Activated naive CD8-positive, alpha-beta T cell treated with anti-CD3 and anti-CD28 coated beads, Interleukin-2, amount 10 ng/mL, durations not matched to agents 7 days and 5 days (primary cell): ENCODE measurements around the gene NECTIN2. TPM values are rescaled to one million over a fixed set of nuclear protein-coding genes. Genes with fewer than 3 reads are reported as not detected.

ENCODE experiments used
- ATAC-seq: fragments of 150-1000 bp; cut with Tn5 transposase; one replicate; pipeline ENCODE4 v1.10.0; 2021; ENCODE audit warnings: low read depth, moderate library complexity
- POLR2A ChIA-PET: fragments of 350-600 bp; sonication (Branson Sonifier 250); formaldehyde crosslinking; loops from one replicate; lab custom pipeline; 2021; ENCODE audit warnings: antibody characterized with exemption; lab: Charles Lee
- DNase-seq: peaks from one replicate; pipeline ENCODE4 v3.0.0; 2021
- H3K27ac Mint-ChIP-seq: one replicate; pipeline ENCODE4 v1.8.0; 2022; ENCODE audit warnings: mild to moderate bottlenecking, mixed read lengths
- H3K27me3 Mint-ChIP-seq: one replicate; pipeline ENCODE4 v1.8.0; 2022; ENCODE audit warnings: mild to moderate bottlenecking, moderate library complexity, mixed read lengths
- H3K36me3 Mint-ChIP-seq: one replicate; pipeline ENCODE4 v1.8.0; 2021; ENCODE audit warnings: mild to moderate bottlenecking, mixed read lengths
- H3K4me1 Mint-ChIP-seq: one replicate; pipeline ENCODE4 v1.8.0; 2021; ENCODE audit warnings: mixed read lengths
- H3K4me3 Mint-ChIP-seq: one replicate; pipeline ENCODE4 v1.8.0; 2022; ENCODE audit warnings: mild to moderate bottlenecking, moderate library complexity, mixed read lengths
- H3K9me3 Mint-ChIP-seq: one replicate; pipeline ENCODE4 v1.8.0; 2021; ENCODE audit warnings: mixed read lengths
- total RNA-seq, 2 experiments: library from RNA; stranded (reverse); gene quantifications; one replicate each; pipeline ENCODE4 v1.2.3, GENCODE V29; 2021

NECTIN2 gene
- total RNA-seq, 2 experiments from 2014 or later: 1.9 to 2.4 TPM

DNA sequence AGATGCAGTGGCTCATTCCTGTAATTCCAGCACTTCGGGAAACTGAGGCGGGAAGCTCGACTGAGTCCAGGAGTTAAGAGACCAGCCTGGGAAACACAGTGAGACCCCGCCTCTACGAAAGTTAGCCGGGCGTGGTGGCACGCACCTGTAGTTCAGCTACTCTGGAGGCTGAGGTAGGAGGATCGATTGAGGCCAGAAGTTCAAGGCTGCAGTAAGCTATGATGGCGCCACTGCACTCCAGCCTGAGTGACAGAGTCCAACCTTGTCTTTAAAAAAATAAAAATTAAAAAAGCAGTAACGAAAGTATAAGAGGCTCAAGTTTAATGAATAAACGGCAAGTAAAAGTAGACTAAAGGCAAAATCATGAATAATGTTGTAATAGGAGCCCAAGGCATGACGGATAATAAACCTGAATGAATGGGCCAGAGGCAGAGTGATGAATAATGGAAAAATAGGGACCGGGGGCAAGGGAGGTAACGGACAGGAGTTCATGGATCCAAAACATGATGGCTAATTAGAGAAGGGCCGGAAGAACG is 43.8 kb downstream of the NECTIN2 start:
- peaks cover 2% of the 10 kb centered on the region for H3K9me3 Mint-ChIP-seq

DNA sequence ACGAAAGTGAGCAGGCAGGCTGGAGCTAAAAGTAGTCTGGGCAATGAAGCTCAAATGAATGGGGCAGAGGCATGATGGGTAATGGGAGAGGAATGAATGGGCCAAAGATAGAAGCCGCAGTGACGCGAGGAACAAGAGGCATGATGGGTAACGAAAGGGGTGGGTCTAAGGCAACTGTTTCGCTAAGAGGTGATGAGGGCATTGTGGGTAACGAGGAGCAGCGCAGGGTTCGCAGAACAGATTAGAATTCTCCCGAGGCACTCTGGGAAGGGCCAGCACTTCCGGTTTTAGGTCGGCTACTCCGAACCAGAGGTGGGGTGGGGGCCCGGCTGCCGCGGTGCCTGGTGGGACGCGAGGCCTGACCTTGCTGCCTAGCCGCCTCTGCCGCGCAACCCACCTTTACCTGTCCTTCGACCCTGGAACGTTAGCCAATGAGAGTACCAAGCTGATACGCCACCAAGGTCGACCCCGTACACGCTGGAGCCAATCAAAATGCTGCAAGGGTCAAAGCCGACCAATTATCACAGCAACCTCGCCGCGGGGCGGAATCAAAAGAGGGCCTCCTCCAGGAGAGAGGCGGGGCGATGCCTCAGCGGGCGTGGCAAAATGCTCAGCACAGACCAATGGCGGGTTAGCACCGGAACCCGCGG is 44.4 kb downstream of the NECTIN2 start:
- ATAC-seq (peak; percentile 86), DNase-seq (peak; percentile 99)
- no peaks in the 10 kb centered on the region for H3K27me3 Mint-ChIP-seq
- peak overlapping the region; percentile 94 for H3K27ac Mint-ChIP-seq
- POLR2A ChIA-PET: interaction anchor here (0.6 kb wide), 1 partner anchor 254 kb away, joined by 3 read pairs; no protein-coding TSS in a partner anchor
- peaks cover 2% of the 10 kb centered on the region for H3K9me3 Mint-ChIP-seq
- peak overlapping the region; percentile 90 for H3K4me3 Mint-ChIP-seq
- peaks cover 9% of the 10 kb centered on the region for H3K36me3 Mint-ChIP-seq
- H3K4me1 Mint-ChIP-seq: peaks cover 23% of the 10 kb centered on the region

More for the DNA sequence above, 43.8 kb downstream of the NECTIN2 start:
- POLR2A ChIA-PET: interaction anchor here (0.6 kb wide), 1 partner anchor 255 kb away, joined by 3 read pairs; no protein-coding TSS in a partner anchor
- Mint-ChIP-seq H3K27me3 (no peaks in the 10 kb centered on the region), H3K36me3 (peaks cover 7% of the 10 kb centered on the region), H3K27ac (peak overlapping the region; percentile 94), H3K4me3 (peak overlapping the region; percentile 90), H3K4me1 (peaks cover 20% of the 10 kb centered on the region)
- ATAC-seq (no peak), DNase-seq (no peak)

DNA sequence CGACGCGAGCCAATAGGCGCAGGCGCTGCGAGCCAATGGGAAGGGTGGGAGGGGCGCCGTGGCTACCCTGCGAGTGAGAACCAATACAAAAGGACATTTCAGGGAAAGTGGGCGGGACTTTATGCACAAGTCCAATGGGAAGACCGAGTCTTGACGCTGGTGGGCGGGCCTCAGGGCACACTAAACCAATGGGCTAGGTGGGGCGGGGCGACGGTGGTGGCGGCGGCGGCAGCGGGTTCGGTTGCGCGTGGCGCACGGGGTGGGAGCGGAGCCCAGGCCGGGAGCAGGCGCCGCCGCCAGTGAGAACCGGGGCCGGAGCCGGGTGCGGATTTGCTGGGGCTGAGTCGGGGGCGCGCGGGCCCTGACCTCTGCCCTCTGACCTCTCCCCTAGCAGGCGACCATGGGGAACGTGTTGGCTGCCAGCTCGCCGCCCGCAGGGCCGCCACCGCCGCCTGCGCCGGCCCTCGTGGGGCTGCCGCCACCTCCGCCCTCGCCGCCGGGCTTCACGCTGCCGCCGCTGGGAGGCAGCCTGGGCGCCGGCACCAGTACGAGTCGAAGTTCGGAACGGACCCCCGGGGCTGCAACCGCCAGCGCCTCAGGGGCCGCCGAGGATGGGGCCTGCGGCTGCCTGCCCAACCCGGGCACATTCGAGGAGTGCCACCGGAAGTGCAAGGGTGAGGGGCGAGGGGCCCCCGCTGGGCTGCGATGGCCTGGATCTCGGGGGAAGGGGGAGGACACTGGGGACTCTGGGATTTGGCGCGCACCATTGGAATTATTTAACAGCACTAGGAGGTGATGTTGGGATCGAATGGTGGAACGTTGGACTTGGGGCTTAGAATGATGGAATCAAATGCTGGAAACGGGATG is 45.2 kb downstream of the NECTIN2 start, which contains the start of gene TOMM40:
Gene TOMM40 (plus strand): TSS at position 239 of the 867 bp plus-strand sequence. CDS start 162 bp downstream, at position 401.
- ATAC-seq: no peak
- Mint-ChIP-seq H3K27ac (peak within 1 kb of the TSS; percentile 94), H3K4me1 (peaks cover 23% of the 10 kb centered on the region), H3K27me3 (no peaks in the 10 kb centered on the region), H3K9me3 (peaks cover 2% of the 10 kb centered on the region), H3K36me3 (peaks cover 14% of the 10 kb centered on the region), H3K4me3 (peak within 1 kb of the TSS; percentile 92)
- POLR2A ChIA-PET: interaction anchor here (0.5 kb wide), 1 partner anchor 1216 kb away, joined by 3 read pairs; no protein-coding TSS in a partner anchor
- peak; percentile 97 for DNase-seq

DNA sequence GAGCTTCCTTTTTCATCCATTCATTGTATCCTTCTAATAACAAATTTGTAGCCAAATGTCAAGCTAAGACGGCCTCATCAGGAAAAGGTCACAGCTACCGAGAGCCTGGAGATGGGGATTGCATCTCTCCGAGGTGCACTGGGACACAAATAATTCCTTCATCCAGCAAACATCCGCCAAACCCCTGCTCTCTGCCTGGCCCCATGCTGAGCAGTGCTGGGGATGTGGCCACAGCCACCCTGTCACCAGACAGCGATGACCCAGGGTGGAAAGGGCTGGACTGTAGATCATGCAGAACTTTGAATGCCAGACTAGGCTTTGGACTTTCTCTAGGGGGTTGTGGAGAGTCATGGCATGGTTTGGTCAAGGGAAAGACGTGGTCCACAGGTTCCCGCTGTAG is 46.8 kb downstream of the NECTIN2 start:
- H3K27me3 Mint-ChIP-seq: no peaks in the 10 kb centered on the region
- H3K27ac Mint-ChIP-seq: no peak overlapping the region
- ATAC-seq (no peak), DNase-seq (no peak)
- H3K4me3 Mint-ChIP-seq: peak overlapping the region; percentile 92
- POLR2A ChIA-PET: no interaction called here
- H3K36me3 Mint-ChIP-seq: peaks cover 15% of the 10 kb centered on the region
- peaks cover 23% of the 10 kb centered on the region for H3K4me1 Mint-ChIP-seq
- H3K9me3 Mint-ChIP-seq: peaks cover 2% of the 10 kb centered on the region

DNA sequence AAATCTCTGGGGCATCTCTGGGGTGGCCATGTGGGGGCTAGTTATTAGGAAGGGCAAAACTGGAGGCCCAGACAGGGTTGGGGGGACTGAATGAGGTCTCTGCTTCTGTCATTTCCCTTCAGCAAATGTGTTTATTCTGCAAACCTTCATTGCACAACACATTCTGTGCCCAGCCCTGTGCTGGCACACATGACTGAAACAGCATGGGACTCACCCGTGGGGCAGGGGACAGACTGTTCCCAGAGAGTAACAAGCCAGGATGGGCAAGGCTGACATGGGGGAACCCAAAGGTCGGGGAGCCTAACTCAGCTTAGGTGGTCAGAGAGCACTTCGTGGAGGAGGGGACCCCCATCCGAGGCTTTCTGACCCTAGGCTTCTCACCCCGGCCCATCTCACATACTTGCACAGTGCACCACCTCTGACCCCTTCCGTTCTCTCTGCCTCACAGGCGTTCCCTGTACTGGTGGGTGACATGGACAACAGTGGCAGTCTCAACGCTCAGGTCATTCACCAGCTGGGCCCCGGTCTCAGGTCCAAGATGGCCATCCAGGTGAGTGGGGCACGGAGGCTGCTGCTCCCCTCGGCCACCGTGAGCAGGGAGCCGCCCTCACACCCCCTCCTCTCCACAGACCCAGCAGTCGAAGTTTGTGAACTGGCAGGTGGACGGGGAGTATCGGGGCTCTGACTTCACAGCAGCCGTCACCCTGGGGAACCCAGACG is 47.4 kb downstream of the NECTIN2 start:
- Mint-ChIP-seq H3K36me3 (peaks cover 17% of the 10 kb centered on the region), H3K9me3 (peaks cover 2% of the 10 kb centered on the region), H3K4me1 (peaks cover 23% of the 10 kb centered on the region), H3K4me3 (no peak overlapping the region), H3K27me3 (no peaks in the 10 kb centered on the region), H3K27ac (no peak overlapping the region)
- ATAC-seq (no peak), DNase-seq (no peak)
- POLR2A ChIA-PET: interaction anchor here (0.9 kb wide), 1 partner anchor 145 kb away, joined by 3 read pairs; the partner anchor contains the start of gene CLASRP

DNA sequence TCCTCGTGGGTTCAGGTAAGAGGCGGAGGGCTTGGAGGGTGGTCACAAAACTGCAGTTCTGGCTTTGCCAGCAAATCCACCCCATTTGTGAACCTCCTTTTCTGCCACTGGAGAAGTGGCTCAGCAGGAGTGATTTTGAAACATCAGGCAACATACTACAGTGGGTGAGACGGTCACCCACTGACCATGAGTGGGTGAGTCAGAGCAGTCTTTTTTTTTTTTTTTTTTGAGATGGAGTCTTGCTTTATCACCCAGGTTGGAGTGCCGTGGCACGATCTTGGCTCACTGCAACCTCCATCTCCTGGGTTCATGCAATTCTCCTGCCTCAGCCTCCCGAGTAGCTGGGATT is 47.9 kb downstream of the NECTIN2 start:
- no peak overlapping the region for H3K4me3 Mint-ChIP-seq
- H3K36me3 Mint-ChIP-seq: peaks cover 17% of the 10 kb centered on the region
- no peak overlapping the region for H3K27ac Mint-ChIP-seq
- peaks cover 2% of the 10 kb centered on the region for H3K9me3 Mint-ChIP-seq
- POLR2A ChIA-PET: interaction anchor here (0.9 kb wide), 1 partner anchor 145 kb away, joined by 3 read pairs; the partner anchor contains the start of gene CLASRP
- DNase-seq (no peak), ATAC-seq (no peak)
- H3K27me3 Mint-ChIP-seq: no peaks in the 10 kb centered on the region
- peaks cover 23% of the 10 kb centered on the region for H3K4me1 Mint-ChIP-seq

DNA sequence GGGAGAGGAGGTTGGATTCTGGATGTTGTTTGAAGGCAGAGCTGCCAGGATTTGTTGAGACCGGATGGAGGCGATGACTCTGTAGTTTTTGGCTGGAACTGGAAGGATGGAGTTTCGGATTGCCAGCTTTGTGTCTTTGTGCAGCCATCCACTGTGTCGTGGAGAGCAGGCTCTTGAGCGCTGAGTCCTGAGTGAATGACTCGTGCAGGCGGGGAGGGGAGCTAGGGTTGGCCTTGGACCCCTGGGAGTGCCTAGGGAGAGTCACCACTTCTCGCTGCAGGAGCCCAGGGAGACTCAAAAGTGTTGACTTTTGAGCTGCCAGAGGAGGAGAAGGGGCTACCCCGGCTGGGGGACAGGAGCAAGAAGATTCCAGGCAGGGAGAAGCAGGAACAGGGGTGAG is 48.8 kb downstream of the NECTIN2 start:
- Mint-ChIP-seq H3K36me3 (peaks cover 17% of the 10 kb centered on the region), H3K27ac (peak overlapping the region; percentile 57), H3K4me3 (no peak overlapping the region), H3K9me3 (no peaks in the 10 kb centered on the region), H3K27me3 (no peaks in the 10 kb centered on the region), H3K4me1 (peaks cover 23% of the 10 kb centered on the region)
- no peak for ATAC-seq
- no peak for DNase-seq
- POLR2A ChIA-PET: no interaction called here

DNA sequence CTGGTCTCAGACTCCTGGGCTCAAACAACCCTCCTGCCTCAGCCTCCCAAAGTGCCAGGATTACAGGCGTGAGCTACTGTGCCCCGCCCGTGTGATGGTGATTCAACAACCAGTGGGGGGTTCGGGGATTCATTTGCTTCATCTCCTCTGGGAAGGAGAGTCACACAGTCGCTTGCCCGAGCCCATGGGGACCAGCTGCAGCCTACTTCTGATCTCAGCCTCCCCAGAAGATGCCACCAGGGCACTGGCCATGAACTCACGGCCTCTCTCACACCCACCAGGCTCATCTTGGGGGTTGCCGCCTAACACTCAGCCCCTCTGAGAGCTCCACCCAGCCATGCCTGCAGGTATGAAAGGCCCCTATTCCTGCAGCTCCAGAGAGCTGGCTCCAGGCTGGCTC is 51.7 kb downstream of the NECTIN2 start:
- POLR2A ChIA-PET: no interaction called here
- Mint-ChIP-seq H3K27me3 (no peaks in the 10 kb centered on the region), H3K36me3 (peaks cover 15% of the 10 kb centered on the region)

DNA sequence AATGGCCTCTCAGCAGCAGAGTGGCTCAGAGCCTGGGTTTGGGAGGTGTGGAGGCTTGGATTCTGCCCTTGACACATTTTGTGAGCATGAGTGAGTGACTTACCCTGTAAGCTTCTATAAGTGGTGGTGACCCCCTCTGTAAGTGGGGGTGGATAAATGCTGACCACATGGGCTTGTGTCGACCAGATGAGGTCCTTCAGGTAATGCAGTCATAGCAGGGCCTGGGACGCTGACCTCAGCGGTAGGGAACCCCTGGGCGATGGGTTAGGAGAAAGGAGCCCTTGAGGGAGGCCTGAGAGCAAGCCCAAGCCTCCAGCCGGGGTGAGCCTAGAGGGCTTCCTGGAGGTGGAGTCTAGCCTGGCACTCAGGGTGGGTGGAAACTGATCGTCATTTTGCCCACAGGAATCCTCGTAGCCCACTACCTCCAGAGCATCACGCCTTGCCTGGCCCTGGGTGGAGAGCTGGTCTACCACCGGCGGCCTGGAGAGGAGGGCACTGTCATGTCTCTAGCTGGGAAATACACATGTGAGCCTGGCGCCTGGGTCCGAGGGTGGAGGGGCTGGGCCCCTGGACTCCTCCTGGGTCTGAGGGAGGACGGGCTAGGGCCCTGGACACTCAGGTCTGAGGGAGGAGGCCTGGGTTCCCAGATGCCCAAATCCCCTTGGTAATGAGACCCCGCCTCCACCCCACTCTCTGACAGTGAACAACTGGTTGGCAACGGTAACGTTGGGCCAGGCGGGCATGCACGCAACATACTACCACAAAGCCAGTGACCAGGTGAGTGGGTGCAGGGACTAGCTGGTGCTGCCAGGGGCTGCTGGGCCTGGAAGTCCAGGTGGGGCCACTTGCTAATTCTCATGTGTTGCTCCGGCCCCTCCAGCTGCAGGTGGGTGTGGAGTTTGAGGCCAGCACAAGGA is 54.5 kb downstream of the NECTIN2 start:
- ATAC-seq (no peak), DNase-seq (no peak)
- Mint-ChIP-seq H3K4me3 (no peak overlapping the region), H3K4me1 (no peaks in the 10 kb centered on the region), H3K36me3 (peaks cover 10% of the 10 kb centered on the region), H3K27ac (no peak overlapping the region), H3K27me3 (peaks cover 6% of the 10 kb centered on the region), H3K9me3 (no peaks in the 10 kb centered on the region)
- POLR2A ChIA-PET: interaction anchor here (0.6 kb wide), 1 partner anchor 9 kb away, joined by 4 read pairs; no protein-coding TSS in a partner anchor

More for the DNA sequence above, 51.7 kb downstream of the NECTIN2 start:
- Mint-ChIP-seq H3K9me3 (no peaks in the 10 kb centered on the region), H3K4me3 (no peak overlapping the region), H3K27ac (no peak overlapping the region), H3K4me1 (peaks cover 8% of the 10 kb centered on the region)
- no peak for ATAC-seq
- no peak for DNase-seq

DNA sequence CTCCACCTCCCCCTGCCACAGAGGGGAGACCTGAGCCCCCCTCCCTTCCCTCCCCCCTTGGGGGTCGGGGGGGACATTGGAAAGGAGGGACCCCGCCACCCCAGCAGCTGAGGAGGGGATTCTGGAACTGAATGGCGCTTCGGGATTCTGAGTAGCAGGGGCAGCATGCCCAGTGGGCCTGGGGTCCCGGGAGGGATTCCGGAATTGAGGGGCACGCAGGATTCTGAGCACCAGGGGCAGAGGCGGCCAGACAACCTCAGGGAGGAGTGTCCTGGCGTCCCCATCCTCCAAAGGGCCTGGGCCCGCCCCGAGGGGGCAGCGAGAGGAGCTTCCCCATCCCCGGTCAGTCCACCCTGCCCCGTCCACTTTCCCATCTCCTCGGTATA is 57.1 kb downstream of the NECTIN2 start:
- H3K4me3 Mint-ChIP-seq: no peak overlapping the region
- H3K36me3 Mint-ChIP-seq: peaks cover 3% of the 10 kb centered on the region
- no peak for DNase-seq
- peaks cover 5% of the 10 kb centered on the region for H3K4me1 Mint-ChIP-seq
- H3K9me3 Mint-ChIP-seq: no peaks in the 10 kb centered on the region
- POLR2A ChIA-PET: no interaction called here
- ATAC-seq: no peak
- peaks cover 21% of the 10 kb centered on the region for H3K27me3 Mint-ChIP-seq
- H3K27ac Mint-ChIP-seq: no peak overlapping the region

DNA sequence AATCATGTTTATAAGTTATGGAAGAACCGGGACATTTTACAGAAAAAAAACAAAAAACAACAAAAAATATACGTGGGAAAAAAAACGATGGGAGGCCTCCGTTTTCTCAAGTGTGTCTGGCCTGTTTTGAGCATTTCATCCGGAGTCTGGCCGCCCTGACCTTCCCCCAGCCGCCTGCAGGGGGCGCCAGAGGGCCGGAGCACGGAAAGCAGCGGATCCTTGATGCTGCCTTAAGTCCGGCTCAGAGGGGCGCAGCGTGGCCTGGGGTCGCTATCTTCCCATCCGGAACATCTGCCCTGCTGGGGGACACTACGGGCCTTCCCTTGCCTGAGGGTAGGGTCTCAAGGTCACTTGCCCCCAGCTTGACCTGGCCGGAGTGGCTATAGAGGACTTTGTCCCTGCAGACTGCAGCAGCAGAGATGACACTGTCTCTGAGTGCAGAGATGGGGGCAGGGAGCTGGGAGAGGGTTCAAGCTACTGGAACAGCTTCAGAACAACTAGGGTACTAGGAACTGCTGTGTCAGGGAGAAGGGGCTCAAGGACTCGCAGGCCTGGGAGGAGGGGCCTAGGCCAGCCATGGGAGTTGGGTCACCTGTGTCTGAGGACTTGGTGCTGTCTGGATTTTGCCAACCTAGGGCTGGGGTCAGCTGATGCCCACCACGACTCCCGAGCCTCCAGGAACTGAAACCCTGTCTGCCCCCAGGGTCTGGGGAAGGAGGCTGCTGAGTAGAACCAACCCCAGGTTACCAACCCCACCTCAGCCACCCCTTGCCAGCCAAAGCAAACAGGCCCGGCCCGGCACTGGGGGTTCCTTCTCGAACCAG is 57.7 kb downstream of the NECTIN2 start:
- Mint-ChIP-seq H3K36me3 (peaks cover 2% of the 10 kb centered on the region), H3K4me3 (no peak overlapping the region), H3K9me3 (no peaks in the 10 kb centered on the region), H3K4me1 (peaks cover 5% of the 10 kb centered on the region), H3K27me3 (peaks cover 21% of the 10 kb centered on the region), H3K27ac (no peak overlapping the region)
- DNase-seq (peak; percentile 91), ATAC-seq (peak; percentile 65)
- POLR2A ChIA-PET: no interaction called here
